HG02884 (cell line): ENCODE measurements around the gene TMEM41B.

Source experiments
- ATAC-seq: cut with Tn5 transposase; IDR thresholded peaks from one replicate; pipeline ENCODE4 v1.9.1; 2021; ENCODE audit warnings: mild to moderate bottlenecking, moderate library complexity; ENCODE audit not compliant: unreplicated experiment

TMEM41B gene

DNA sequence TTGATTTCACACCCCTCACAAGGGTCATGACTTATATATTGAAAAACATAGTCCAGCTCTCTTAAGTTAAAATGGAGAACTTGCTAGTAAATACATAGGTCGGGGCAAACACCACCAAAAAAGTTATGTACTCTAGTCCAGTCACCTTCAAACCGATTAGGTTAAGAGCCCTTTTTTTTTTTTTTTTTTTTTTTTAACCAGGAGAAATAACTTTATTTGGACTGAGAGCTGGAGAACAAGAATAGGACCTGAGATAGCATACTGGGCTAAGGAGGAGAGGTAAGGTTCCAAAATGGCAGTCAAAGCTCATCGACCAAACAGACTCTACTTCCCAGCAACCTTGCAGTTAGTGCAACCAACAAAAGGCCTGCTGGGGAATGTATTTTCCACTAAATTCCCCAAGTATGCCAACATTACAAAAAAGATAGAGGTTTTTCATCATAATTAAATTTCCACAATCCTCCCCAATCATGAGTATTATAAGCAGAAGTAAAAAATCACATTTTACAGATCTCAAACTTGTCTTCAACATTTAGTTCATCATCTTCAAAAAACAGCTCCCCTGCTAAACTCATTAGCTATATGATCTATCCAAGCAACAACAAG lies 3.8 kb downstream of the TMEM41B start:
- no peak for ATAC-seq

DNA sequence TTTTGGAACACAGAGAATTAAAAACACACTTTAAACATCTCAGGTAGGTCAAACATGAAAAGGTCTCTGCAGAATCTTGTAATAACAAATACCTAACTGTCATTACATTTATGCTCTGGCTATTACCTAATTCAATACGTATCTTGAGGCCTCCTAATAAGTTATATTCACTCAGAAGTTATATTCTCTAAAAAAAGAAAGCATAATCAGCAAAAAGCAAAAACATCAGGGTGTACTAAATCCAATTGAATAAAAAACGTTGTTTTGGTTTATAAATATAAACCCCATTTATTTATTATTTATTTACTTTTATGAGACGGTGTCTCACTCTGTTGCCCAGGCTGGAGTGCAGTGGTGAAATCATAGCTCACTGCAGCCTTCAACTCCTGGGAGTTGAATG lies 10.2 kb downstream of the TMEM41B start:
- no peak for ATAC-seq

GRCh38 chr11:9302448-9302847 lies 11.9 kb downstream of the TMEM41B start:
- no peak for ATAC-seq

DNA sequence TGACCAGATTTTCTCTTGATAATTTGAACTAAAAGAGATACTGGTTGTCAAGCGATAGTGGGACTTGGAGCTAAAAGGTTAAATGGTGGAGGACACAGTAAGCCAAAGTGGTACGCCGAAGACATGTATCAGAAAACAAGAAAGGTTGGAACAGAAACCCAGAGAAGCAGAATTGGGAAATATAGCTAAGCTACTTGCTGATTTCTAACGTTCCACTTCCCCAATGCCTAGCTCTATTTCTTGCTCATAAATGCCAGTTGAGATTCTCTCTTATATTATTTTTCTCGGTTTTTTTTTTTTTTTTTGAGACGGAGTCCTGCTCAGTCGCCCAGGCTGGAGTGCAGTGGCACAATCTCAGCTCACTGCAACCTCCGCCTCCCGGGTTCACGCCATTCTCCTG lies 12.7 kb downstream of the TMEM41B start:
- ATAC-seq = no peak

- no peak for ATAC-seq
Observed at GRCh38 chr11:9293646-9294045, 20.7 kb downstream of the TMEM41B start.

DNA sequence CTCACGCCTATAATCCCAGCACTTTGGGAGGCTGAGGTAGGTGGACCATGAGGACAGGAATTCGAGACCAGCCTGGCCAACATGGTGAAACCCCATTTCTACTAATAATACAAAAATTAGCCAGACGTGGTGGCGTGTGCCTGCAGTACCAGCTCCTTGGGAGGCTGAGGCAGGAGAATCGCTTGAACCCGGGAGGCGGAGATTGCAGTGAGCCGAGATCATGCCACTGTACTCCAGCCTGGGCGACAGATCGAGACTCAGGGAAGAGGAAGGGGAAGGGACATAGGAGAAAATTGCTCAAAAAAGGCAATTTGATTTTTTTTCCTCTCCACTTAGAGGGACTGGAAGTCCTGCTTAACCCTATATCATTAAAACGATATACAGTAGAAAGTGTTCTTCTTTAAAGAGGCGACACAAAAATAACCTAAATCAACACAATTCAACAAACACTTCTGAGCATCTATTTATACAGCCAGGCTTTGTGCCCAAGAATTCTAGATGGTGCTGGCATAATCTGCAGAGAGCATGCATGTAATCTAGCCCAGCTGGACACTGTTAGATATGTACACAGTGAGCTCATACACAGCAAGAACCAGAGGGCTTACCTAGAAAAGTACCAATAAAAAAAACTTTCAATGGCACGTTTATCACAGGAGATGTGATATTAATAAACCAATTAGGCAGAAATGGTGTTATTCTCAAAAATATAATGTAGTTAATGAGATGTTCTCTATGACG lies 28.4 kb downstream of the TMEM41B start:
- ATAC-seq = no peak

DNA sequence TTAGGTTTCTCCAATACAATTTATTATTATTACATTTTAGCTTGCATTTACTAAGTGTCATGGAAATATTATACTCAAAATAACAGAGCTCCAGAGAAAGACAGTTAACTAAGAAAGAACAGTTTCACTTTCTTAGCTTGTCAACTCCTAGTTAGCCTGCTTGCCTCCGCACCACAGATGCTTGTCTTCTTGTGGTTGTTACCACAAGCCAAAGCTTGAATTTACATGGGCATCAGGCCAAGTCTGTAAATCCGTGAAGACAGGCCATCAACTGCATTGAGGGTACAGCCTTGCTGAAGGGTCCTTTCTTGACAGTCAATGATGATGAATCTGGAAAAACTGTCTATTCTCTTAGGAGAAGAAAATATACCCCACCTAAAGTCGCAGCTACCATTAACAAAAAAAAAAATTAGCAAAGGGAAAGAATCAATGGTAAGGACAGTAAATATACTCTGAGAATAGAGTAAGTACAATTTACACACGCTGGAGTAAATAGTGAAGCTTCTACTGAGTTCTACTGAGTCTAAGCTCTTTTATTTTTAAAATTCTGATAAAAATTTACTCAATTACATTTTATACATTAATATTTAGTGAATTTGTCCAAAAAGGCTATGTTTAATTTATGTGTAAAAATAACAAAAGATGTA lies 33.6 kb downstream of the TMEM41B start:
- peak; percentile 81 for ATAC-seq

DNA sequence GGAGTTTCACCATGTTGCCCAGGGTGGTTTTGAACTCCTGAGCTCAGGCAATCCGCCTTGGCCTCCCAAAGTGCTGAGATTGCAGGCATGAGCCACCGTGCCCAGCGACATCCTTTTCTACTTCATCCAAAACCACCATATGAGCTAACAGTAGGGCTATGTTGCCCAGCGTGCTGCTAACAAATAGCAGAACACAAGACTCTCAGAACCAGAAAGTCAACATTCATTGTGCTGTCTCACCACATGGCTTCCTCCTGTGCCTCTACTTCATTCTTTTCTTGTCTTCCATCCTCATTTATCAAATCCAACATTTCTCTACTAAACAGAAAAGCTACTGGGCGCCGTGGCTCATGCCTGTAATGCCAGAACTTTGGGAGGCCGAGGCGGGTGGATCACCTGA lies 37.2 kb downstream of the TMEM41B start:
- no peak for ATAC-seq

- no peak for ATAC-seq
Observed at GRCh38 chr11:9276571-9276970, 37.8 kb downstream of the TMEM41B start.

GRCh38 chr11:9274499-9275258 lies 39.7 kb downstream of the TMEM41B start:
- ATAC-seq = no peak

DNA sequence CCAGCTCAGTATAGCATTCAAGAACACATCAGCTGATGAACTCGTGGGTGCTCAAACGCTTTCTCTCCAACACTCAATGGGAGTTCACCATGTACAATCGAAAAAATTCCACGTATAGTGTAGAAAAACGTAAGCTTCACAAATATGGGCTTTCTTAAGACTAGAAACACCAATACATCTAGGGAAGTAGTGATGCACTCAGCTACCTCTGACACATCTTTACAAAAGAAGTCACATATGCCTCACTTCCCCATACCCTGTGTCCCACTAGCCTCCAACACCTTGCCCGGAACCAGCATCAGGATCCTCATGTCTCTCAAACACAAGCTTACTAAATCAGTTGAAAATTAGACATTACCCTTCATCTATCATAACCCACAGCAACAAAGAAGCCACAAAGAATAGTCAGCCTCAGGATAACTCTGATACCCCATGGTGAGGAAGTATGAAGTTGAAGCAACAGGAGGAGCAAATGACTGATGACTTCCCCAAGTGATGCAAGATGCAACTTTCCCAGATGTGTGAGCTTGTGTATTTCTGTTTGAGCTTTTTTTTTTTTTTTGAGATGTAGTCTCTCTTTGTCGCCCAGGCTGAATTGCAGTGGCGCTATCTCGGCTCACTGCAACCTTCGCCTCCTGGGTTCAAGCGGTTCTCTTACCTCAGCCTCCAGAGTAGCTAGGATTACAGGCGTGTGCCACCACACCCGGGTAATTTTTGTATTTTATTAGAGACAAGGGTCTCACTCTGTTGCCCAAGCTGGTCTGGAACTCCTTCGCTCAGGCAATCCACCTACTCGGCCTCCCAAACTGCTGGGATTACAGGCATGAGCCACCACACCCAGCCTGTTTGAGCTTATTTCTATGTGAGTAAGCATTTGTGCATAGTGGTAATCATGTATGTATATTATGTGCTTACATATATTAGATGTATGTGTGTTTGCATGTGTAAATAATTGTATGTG lies 40.7 kb downstream of the TMEM41B start:
- no peak for ATAC-seq

GRCh38 chr11:9269492-9270013 lies 44.8 kb downstream of the TMEM41B start:
- no peak for ATAC-seq

DNA sequence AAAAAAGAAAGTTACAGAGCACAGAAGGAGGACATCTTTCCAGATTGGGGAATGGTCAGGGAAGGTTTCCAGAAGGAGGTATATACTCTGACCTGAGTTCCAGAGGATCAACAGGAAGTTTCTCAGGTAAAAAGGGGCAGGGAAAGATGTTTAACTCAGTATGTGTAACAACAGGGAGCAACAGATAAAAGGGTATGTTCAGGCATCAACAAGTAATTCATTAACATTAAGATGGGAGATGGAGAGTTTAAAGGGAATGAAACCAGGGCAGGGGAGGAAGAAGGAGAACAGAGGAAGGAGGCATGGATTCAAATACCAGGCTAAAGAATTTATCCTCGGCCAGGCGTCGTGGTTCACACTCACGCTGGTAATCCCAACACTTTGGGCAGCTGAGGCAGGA lies 46.7 kb downstream of the TMEM41B start:
- ATAC-seq = no peak

DNA sequence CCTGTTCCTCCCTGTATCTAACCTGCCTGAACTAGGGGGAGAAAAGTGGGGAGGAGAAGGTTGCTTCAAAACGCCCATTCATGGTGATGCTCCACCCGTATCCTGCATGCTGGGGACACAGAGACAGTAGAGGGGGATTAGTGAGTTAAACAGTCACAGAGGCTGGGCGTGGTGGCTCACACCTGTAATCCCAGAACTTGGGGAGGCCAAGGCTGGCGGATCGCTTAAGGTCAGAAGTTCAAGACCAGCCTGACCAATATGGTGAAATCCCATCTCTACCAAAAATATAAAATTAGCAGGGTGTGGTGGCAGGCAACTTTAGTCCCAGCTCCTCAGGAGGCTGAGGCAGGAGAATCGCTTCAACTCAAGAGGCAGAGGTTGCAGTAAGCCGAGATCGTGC lies 47.5 kb downstream of the TMEM41B start:
- ATAC-seq = no peak

DNA sequence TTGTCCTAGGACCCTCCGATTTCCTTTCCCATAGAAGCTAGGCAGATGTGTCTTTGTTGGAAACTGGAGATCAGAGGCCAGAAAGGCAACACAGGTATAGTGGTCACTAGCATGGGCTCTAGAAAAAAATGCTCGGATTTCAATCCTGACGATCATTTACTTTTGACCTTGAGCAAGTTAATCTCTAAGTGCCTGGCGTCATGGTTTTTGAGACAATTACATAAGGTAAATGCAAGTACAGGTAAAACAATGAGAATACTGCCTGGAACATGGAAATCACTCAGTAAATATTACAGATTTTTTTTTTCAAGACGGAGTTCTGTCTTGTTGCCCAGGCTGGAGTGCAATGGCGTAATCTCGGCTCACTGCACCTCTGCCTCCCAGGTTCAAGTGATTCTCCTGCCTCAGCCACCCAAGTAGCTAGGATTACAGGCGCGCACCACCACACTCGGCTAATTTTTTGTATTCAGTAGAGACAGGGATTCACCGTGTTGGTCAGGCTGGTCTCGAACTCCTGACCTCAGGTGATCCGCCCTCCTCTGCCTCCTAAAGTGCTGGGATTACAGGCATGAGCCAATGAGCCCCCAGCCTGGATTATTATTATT lies 48.2 kb downstream of the TMEM41B start:
- ATAC-seq = no peak

- no peak for ATAC-seq
Observed at GRCh38 chr11:9265211-9266131, 48.9 kb downstream of the TMEM41B start, which contains the start of gene DENND5A. DENND5A (minus strand) TSS chr11:9265350; CDS start chr11:9265069, 281 bp downstream.

- ATAC-seq = no peak
Observed at GRCh38 chr11:9264316-9265210, 49.8 kb downstream of the TMEM41B start.
